AG08396 (cell line): Measurements from ENCODE around the gene MEIOSIN.

Experiments
- DNase-seq: peaks from one replicate; pipeline ENCODE4 v3.0.0; 2012; ENCODE audit warnings: low spot score, mixed read lengths

Gene MEIOSIN

DNA sequence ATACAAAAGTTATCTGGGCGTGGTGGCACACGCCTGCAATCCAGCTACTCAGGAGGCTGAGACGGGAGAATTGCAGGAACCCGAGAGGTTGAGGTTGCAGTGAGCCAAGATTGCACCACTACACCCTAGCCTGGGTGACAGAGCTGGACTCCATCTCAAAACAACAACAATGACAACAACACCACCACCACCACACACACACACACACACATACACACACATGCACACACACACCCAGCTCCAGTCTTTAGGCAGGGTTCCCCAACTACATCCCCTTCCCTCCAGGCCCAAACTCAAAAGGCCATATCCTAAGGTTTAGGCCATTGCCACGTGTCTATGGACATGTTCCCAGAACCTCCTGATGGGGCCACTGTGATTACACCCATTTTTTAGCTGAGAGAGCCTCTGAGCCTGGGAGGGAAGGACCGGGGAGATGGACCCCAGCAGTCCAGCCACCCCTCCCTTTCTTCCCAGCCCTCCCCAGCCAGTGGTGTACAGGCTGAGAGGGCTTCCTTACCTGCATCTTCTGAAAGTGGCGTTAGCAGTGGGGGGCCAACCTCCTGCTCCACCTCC, 68.5 kb downstream of the MEIOSIN start:
- no peak for DNase-seq

DNA sequence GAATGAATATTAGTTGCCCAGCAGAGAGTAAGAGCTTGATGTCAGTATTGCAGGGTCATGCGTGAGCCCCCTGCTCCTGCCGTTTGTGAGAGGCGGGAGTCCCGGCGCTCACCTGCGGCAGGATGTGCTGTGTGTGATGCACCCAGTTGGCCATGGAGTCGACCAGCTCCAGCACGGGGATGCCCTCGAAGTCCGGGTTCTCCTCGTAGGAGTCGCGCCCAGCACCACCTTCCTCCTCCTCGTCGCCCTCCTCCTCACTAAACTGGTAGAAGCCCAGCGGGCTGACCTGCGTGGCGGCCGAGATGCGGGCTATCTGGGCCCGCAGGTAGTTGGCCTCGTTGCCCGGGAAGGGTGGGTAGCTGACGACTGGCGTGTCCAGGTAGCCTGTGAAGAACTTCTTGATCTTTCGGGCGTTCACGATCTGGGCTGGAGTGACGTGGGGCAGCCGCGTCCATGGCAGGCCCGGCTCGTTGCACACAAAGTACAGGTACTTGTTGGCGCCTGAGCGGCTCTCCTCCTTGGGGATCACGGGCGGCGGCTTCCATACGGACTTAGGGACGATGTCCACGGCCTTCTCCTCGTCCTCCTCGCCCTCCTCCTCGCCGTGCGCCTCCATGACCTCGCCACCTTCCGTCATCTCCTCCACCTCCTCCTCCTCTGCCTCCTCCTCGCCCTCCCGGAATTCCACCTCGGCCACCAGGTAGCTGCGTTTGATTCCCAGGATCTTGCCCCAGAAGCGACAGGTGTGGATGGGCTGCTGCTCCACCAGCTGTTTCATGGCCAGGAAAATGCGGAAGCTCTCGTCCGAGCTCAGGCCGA, 71.1 kb downstream of the MEIOSIN start:
- no peak for DNase-seq

DNA sequence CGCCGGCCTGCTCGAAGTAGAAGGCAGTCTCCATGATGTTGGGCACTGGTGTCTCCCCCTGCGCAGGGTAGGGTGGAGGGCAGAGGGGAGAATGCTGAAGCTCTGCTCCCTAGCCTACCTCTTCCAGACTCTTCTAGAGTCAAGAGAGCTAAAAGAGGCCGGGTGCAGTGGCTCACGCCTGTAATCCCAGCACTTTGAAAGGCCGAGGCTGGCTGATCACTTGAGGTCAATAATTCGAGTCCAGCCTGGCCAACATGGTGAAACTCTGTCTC, 71.7 kb downstream of the MEIOSIN start:
- DNase-seq: no peak

DNA sequence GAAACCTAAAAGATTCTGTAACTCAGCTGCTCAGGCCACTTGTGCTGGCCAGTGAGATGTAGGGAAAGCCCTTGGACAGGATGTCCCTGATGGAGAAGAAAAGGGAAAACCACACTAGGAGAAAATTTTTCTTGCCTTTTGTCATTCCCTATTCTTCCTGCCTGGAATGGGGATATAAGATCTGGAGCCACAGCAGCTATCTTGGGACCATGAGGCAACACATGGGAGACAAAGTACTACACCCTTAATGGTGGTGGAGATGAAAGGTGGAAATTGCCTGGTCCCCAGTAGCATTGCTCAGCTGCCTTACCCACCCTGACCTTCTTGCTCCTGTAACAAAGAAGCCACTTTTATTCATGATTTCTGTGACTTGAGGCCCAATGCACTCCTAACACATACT, 72.5 kb downstream of the MEIOSIN start:
- DNase-seq: no peak

DNA sequence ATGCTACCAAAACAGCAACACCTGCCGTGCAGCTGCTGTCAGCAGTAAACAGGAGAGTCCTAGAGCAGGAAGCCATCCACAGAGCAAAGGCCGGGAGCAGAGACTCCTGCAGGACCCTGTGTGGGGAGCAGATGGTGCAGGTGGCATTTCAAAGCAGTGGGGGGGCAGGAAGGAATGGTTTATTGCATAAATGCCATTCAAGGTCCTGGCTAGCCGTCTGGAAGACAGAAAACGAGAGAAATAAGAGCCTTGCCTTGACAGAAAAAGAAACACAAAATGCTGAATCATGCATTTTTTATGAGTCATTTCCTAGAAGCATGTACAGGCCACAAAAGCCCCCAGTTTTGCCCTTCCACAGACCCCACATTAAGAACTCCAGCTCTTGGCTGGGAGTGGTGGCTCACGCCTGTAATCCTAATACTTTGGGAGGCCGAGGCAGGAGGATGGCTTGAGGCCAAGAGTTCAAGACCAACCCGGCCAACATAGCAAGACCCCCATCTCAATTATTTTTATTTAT, 76.5 kb downstream of the MEIOSIN start:
- DNase-seq: no peak

DNA sequence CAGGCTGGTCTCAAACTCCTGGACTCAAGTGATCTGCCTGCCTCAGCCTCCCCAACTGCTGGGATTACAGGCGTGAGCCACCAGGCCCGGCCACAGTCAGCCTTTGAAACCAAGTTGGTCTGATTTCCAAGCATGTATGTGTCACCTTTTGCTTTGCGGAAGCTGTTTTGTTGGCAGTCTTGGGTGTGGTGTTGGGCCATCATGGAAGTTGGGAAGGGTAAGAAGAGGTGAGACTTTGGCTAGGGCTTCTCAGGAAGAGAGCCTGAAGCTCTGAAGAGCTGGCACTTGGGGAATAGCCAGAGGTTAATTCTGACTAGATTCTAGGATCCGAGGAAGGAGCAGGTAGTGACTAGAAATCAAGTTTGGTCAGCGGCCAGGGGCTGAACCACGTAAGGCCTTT, 79.1 kb downstream of the MEIOSIN start:
- no peak for DNase-seq
